Measurements from ENCODE around the gene PABPN1. TPM values are rescaled to one million over a fixed set of nuclear protein-coding genes. Genes with fewer than 3 reads are reported as not detected.

PABPN1 gene
- polyA plus RNA-seq, 1 experiment = 119 TPM

- H3K27me3 ChIP-seq (ENCODE audit: control insufficient read depth, insufficient read depth, low read length) = peaks cover 1% of the 10 kb centered on the region; the same call in 1 of the 2 replicates
- TF ChIP-seq CTCF (IDR thresholded peaks at IDR 0.05; ENCODE audit: insufficient read depth, low read depth, low read length) = no peak
Measured at GRCh38 chr14:23355871-23356435, 34.7 kb downstream of the PABPN1 start.

GRCh38 chr14:23356662-23357061 lies 35.4 kb downstream of the PABPN1 start:
- no peak for DNase-seq (ENCODE audit: low read depth)
- H3K27me3 ChIP-seq (ENCODE audit: control insufficient read depth, insufficient read depth, low read length) = peaks cover 1% of the 10 kb centered on the region; the same call in 1 of the 2 replicates
- ChIA-PET POLR2A (no interaction called here), CTCF (no interaction called here)
- no peak overlapping the region for H3K4me3 ChIP-seq (ENCODE audit: low read depth, low read length)
- TF ChIP-seq CTCF (IDR thresholded peaks at IDR 0.05; ENCODE audit: insufficient read depth, low read depth, low read length) = no peak
- peaks cover 3% of the 10 kb centered on the region for H3K36me3 ChIP-seq (ENCODE audit: control insufficient read depth, insufficient read depth, low read length)

More at GRCh38 chr14:23355871-23356435, 34.7 kb downstream of the PABPN1 start:
- Histone ChIP-seq H3K4me3 (ENCODE audit: low read depth, low read length) (no peak overlapping the region), H3K36me3 (ENCODE audit: control insufficient read depth, insufficient read depth, low read length) (peaks cover 3% of the 10 kb centered on the region)
- DNase-seq (ENCODE audit: low read depth) = no peak
- ChIA-PET POLR2A (no interaction called here), CTCF (no interaction called here)

GRCh38 chr14:23357261-23357660 lies 36.0 kb downstream of the PABPN1 start:
- POLR2A ChIA-PET = no interaction called here
- no peak for TF ChIP-seq CTCF (IDR thresholded peaks at IDR 0.05; ENCODE audit: insufficient read depth, low read depth, low read length)
- DNase-seq (ENCODE audit: low read depth) = no peak
- H3K27me3 ChIP-seq (ENCODE audit: control insufficient read depth, insufficient read depth, low read length) = peaks cover 3% of the 10 kb centered on the region; the same call in 1 of the 2 replicates
- H3K4me3 ChIP-seq (ENCODE audit: low read depth, low read length) = no peak overlapping the region
- CTCF ChIA-PET = no interaction called here
- H3K36me3 ChIP-seq (ENCODE audit: control insufficient read depth, insufficient read depth, low read length) = peaks cover 3% of the 10 kb centered on the region

GRCh38 chr14:23358042-23358441 lies 36.8 kb downstream of the PABPN1 start:
- TF ChIP-seq CTCF (IDR thresholded peaks at IDR 0.05; ENCODE audit: insufficient read depth, low read depth, low read length) = no peak
- POLR2A ChIA-PET = no interaction called here
- peaks cover 3% of the 10 kb centered on the region; the same call in 1 of the 2 replicates for H3K27me3 ChIP-seq (ENCODE audit: control insufficient read depth, insufficient read depth, low read length)
- H3K4me3 ChIP-seq (ENCODE audit: low read depth, low read length) = no peak overlapping the region
- CTCF ChIA-PET = interaction anchor here (1.2 kb wide), 1 partner anchor 22 kb away, joined by 6 read pairs; no protein-coding TSS in a partner anchor
- peaks cover 3% of the 10 kb centered on the region for H3K36me3 ChIP-seq (ENCODE audit: control insufficient read depth, insufficient read depth, low read length)
- DNase-seq (ENCODE audit: low read depth) = no peak

GRCh38 chr14:23358553-23359166 lies 37.4 kb downstream of the PABPN1 start:
- peaks cover 3% of the 10 kb centered on the region for H3K36me3 ChIP-seq (ENCODE audit: control insufficient read depth, insufficient read depth, low read length)
- H3K27me3 ChIP-seq (ENCODE audit: control insufficient read depth, insufficient read depth, low read length) = peaks cover 3% of the 10 kb centered on the region; the same call in 1 of the 2 replicates
- TF ChIP-seq CTCF (IDR thresholded peaks at IDR 0.05; ENCODE audit: insufficient read depth, low read depth, low read length) = no peak
- ChIA-PET POLR2A (no interaction called here), CTCF (interaction anchor here (1.2 kb wide), 1 partner anchor 22 kb away, joined by 6 read pairs; no protein-coding TSS in a partner anchor)
- H3K4me3 ChIP-seq (ENCODE audit: low read depth, low read length) = no peak overlapping the region
- DNase-seq (ENCODE audit: low read depth) = no peak
